AG09309 (cell line): ENCODE results near the gene SEMA7A.

ENCODE experiments used
- DNase-seq: peaks from one replicate; pipeline ENCODE4 v3.0.0-alpha.2; 2010; ENCODE audit warnings: low read depth
- H3K4me3 ChIP-seq: 2 replicates; pipeline ENCODE4 v1.5.1; 2011; ENCODE audit warnings: mild to moderate bottlenecking, low read depth, low read length, moderate library complexity; ENCODE audit not compliant: control insufficient read depth
- TF ChIP-seq, protein P1 (sequence below): IDR thresholded peaks from 2 replicates; pipeline ENCODE4 v1.5.1; 2011; ENCODE audit warnings: mild to moderate bottlenecking, low read depth, low read length, inconsistent platforms; ENCODE audit not compliant: insufficient read depth, control insufficient read depth; ENCODE audit errors: missing control alignments

SEMA7A gene

GRCh38 chr15:74413350-74414080, 20.2 kb downstream of the SEMA7A start:
- no peak for DNase-seq
- no peak overlapping the region for H3K4me3 ChIP-seq
- TF ChIP-seq, protein P1, sequence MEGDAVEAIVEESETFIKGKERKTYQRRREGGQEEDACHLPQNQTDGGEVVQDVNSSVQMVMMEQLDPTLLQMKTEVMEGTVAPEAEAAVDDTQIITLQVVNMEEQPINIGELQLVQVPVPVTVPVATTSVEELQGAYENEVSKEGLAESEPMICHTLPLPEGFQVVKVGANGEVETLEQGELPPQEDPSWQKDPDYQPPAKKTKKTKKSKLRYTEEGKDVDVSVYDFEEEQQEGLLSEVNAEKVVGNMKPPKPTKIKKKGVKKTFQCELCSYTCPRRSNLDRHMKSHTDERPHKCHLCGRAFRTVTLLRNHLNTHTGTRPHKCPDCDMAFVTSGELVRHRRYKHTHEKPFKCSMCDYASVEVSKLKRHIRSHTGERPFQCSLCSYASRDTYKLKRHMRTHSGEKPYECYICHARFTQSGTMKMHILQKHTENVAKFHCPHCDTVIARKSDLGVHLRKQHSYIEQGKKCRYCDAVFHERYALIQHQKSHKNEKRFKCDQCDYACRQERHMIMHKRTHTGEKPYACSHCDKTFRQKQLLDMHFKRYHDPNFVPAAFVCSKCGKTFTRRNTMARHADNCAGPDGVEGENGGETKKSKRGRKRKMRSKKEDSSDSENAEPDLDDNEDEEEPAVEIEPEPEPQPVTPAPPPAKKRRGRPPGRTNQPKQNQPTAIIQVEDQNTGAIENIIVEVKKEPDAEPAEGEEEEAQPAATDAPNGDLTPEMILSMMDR: no peak

DNA sequence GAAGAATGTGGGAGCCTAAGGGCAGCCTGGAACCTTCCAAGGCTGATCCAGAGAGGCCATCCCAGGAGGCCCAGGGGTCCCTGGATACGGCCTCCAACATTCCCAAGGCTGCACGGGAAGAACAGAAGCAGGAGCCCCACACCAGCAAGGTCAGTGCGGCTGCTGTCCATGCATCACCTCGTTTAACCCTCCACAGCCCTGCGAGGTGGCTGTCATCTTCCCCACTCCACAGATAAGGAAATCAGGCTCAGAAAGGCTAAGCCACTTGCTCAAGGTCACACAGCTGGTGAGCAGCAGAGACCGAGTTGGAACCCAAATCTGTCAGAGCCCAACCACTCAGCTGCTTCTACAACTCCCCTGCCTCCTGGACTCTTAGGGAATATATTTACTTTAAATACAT, 21.6 kb downstream of the SEMA7A start:
- no peak for DNase-seq
- TF ChIP-seq, protein P1: no peak
- no peak overlapping the region for H3K4me3 ChIP-seq

DNA sequence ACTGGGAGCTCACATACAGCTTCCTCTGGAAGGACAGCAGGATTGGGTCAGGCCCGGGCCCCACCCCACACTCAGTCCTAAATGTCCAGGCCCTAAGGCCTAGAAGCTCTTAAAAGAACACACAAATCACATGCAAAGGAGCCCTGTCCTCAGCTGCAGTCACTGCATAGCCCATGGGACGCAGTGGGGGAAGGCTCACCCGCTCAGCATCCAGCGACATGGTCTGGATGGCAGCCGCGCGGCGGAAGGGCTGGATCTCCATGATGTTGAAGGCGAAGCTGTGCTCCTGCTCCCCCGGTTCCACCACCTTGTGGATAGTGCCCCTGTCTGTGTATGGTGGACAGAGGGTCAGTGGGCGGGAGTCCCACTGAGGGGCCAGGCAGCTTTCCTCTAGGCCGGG, 22.1 kb downstream of the SEMA7A start:
- H3K4me3 ChIP-seq: no peak overlapping the region
- DNase-seq: no peak
- TF ChIP-seq, protein P1: no peak

- TF ChIP-seq, protein P1: no peak
- H3K4me3 ChIP-seq: no peak overlapping the region
- no peak for DNase-seq
Measured at GRCh38 chr15:74410502-74410901, 23.3 kb downstream of the SEMA7A start.

GRCh38 chr15:74409225-74409624, 24.5 kb downstream of the SEMA7A start:
- no peak for DNase-seq
- no peak overlapping the region for H3K4me3 ChIP-seq
- TF ChIP-seq, protein P1: no peak

- TF ChIP-seq, protein P1: no peak
- no peak for DNase-seq
- no peak overlapping the region for H3K4me3 ChIP-seq
Measured at GRCh38 chr15:74408815-74409214, 24.9 kb downstream of the SEMA7A start.
